HepG2 (cell line): ENCODE data around the gene ADAMTS4. TPM values are rescaled to one million over a fixed set of nuclear protein-coding genes. Genes with fewer than 3 reads are reported as not detected.

Source experiments
- HIVEP1 ChIP-seq: sonication (generic); formaldehyde crosslinking; IDR thresholded peaks from 2 replicates; pipeline ENCODE4 v1.4.0; 2020; ENCODE audit warnings: mild to moderate bottlenecking, missing genetic modification reagents
- HMGXB3 ChIP-seq: sonication (generic); formaldehyde crosslinking; IDR thresholded peaks from 2 replicates; pipeline ENCODE4 v1.4.0; 2020; ENCODE audit warnings: missing genetic modification reagents, borderline replicate concordance
- MIER3 ChIP-seq: IDR thresholded peaks from 2 replicates; pipeline ENCODE4 v1.6.1; 2016; ENCODE audit warnings: missing compliant biosample characterization, borderline replicate concordance
- PAX8 ChIP-seq: sonication (generic); formaldehyde crosslinking; IDR thresholded peaks from 2 replicates; pipeline ENCODE4 v1.8.0; 2022; ENCODE audit warnings: mild to moderate bottlenecking, missing genetic modification reagents, borderline replicate concordance
- ZBTB43 ChIP-seq: sonication (generic); formaldehyde crosslinking; conservative IDR thresholded peaks from 2 replicates; pipeline ENCODE4 v1.4.0; 2020; ENCODE audit warnings: missing genetic modification reagents
- ZFX ChIP-seq: sonication (generic); formaldehyde crosslinking; IDR thresholded peaks from 2 replicates; pipeline ENCODE4 v1.4.0; 2020; ENCODE audit warnings: mild to moderate bottlenecking, low read depth, missing genetic modification reagents, moderate library complexity
- ZNF484 ChIP-seq: sonication (generic); formaldehyde crosslinking; IDR thresholded peaks from 2 replicates; pipeline ENCODE4 v1.5.1; 2020; ENCODE audit warnings: mild to moderate bottlenecking, low read depth, missing genetic modification reagents, borderline replicate concordance
- ZNF510 ChIP-seq: sonication (generic); formaldehyde crosslinking; IDR thresholded peaks from 2 replicates; pipeline ENCODE4 v1.4.0; 2020; ENCODE audit warnings: low read depth, mild to moderate bottlenecking, missing genetic modification reagents
- polyA plus RNA-seq, 8 experiments: library from polyadenylated mRNA; depleted of rRNA in 3 of 8; stranded (reverse) in 7 of 8; unstranded in 1 of 8; fragments of >200 nt; fragmentation: Illumina TruSeq in 4 of 8; extraction: Trizol in 4 of 8; gene quantifications; 2 replicates each; pipeline versions ENCODE4 v1.2.1 to v1.2.3, GENCODE V29; 2011 to 2016; ENCODE audit warnings: low read depth in 4 of 8, missing spikeins in 1 of 8, mixed read lengths in 1 of 8; ENCODE audit not compliant: insufficient read depth in 1 of 8
- total RNA-seq, 5 experiments: library from RNA; depleted of rRNA; stranded (reverse); fragments of >200 nt; fragmentation: Illumina TruSeq; extraction: Trizol; gene quantifications; 2 replicates each; pipeline ENCODE4 v1.2.3, GENCODE V29; 2016; ENCODE audit warnings: low read depth in 1 of 5
- TF ChIP-seq, protein P1 (sequence below), 2 experiments: fragments of 450-650 bp in 1 of 2; sonication (generic) in 1 of 2; formaldehyde crosslinking in 1 of 2; IDR thresholded peaks; 2 replicates each; pipeline versions ENCODE4 v1.6.1 to v1.8.0; 2016 to 2022; ENCODE audit warnings: antibody characterized with exemption in 1 of 2, mild to moderate bottlenecking in 1 of 2, missing genetic modification reagents in 1 of 2
- TF ChIP-seq, protein P2 (sequence below): sonication (generic); formaldehyde crosslinking; IDR thresholded peaks from 2 replicates; pipeline ENCODE4 v1.5.0; 2020; ENCODE audit warnings: missing genetic modification reagents
- TF ChIP-seq, protein P3 (sequence below): sonication (generic); formaldehyde crosslinking; IDR thresholded peaks from 2 replicates; pipeline ENCODE4 v1.8.1; 2023; ENCODE audit warnings: mild to moderate bottlenecking, missing genetic modification reagents

Gene ADAMTS4
- total and polyA plus RNA-seq, 2 of the 13 experiments (the other 11 are each of a cell fraction or from before 2014, with no cell fraction given) = 0.51 to 1.7 TPM

DNA sequence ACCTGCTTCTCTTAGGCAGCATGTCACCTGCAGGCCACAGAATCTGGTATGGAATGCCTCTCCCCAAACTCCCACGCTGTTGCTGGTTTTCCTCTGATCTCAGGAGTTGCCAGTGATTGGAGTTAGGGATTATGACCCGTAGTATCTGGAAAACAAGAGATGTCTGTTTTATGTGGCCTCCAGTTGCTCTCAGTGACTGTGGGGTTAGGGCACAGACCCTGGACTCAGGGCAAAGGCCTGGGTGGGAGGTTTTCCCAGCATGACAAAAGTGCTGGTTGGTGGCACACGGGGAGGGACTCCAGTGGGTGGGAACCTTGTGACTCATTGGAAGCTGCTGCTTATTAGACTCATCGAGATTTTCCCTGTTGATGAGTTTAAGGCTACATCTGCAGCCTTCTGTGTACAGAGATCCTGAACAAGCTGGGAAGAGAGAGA, 39.2 kb upstream of the ADAMTS4 start, which contains the start of gene NR1I3 (continued):
- TF ChIP-seq HMGXB3 (CRISPR knock-in tag) (no peak), PAX8 (CRISPR knock-in tag) (no peak), MIER3 (CRISPR knock-in tag) (no peak), ZNF484 (CRISPR knock-in tag) (no peak), HIVEP1 (CRISPR knock-in tag) (no peak), ZBTB43 (CRISPR knock-in tag) (no peak), ZFX (CRISPR knock-in tag) (peak; percentile 47), ZNF510 (CRISPR knock-in tag) (no peak)
- TF ChIP-seq, protein P1, sequence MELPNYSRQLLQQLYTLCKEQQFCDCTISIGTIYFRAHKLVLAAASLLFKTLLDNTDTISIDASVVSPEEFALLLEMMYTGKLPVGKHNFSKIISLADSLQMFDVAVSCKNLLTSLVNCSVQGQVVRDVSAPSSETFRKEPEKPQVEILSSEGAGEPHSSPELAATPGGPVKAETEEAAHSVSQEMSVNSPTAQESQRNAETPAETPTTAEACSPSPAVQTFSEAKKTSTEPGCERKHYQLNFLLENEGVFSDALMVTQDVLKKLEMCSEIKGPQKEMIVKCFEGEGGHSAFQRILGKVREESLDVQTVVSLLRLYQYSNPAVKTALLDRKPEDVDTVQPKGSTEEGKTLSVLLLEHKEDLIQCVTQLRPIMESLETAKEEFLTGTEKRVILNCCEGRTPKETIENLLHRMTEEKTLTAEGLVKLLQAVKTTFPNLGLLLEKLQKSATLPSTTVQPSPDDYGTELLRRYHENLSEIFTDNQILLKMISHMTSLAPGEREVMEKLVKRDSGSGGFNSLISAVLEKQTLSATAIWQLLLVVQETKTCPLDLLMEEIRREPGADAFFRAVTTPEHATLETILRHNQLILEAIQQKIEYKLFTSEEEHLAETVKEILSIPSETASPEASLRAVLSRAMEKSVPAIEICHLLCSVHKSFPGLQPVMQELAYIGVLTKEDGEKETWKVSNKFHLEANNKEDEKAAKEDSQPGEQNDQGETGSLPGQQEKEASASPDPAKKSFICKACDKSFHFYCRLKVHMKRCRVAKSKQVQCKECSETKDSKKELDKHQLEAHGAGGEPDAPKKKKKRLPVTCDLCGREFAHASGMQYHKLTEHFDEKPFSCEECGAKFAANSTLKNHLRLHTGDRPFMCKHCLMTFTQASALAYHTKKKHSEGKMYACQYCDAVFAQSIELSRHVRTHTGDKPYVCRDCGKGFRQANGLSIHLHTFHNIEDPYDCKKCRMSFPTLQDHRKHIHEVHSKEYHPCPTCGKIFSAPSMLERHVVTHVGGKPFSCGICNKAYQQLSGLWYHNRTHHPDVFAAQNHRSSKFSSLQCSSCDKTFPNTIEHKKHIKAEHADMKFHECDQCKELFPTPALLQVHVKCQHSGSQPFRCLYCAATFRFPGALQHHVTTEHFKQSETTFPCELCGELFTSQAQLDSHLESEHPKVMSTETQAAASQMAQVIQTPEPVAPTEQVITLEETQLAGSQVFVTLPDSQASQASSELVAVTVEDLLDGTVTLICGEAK (IDR thresholded peaks at IDR 0.05) = no peak
- TF ChIP-seq, protein P1 (CRISPR knock-in tag; IDR thresholded peaks at IDR 0.05) = peak; percentile 43; the same call in 1 of the 2 replicates
- TF ChIP-seq, protein P2, sequence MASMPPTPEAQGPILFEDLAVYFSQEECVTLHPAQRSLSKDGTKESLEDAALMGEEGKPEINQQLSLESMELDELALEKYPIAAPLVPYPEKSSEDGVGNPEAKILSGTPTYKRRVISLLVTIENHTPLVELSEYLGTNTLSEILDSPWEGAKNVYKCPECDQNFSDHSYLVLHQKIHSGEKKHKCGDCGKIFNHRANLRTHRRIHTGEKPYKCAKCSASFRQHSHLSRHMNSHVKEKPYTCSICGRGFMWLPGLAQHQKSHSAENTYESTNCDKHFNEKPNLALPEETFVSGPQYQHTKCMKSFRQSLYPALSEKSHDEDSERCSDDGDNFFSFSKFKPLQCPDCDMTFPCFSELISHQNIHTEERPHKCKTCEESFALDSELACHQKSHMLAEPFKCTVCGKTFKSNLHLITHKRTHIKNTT (CRISPR knock-in tag) = no peak
- TF ChIP-seq, protein P3, sequence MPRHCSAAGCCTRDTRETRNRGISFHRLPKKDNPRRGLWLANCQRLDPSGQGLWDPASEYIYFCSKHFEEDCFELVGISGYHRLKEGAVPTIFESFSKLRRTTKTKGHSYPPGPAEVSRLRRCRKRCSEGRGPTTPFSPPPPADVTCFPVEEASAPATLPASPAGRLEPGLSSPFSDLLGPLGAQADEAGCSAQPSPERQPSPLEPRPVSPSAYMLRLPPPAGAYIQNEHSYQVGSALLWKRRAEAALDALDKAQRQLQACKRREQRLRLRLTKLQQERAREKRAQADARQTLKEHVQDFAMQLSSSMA (CRISPR knock-in tag) = no peak
